Liver (tissue), 9 donors: ENCODE measurements around the gene FLNB. TPM values are rescaled to one million over a fixed set of nuclear protein-coding genes. Genes with fewer than 3 reads are reported as not detected.
A peak's percentile ranks its signal among the peaks of the same experiment; 100 is the strongest.

ENCODE experiments used
- DNase-seq: peaks from one replicate; pipeline ENCODE4 v3.0.0-alpha.2; 2017; ENCODE audit warnings: low spot score
- H3K27ac ChIP-seq, 2 donors: one replicate each; pipeline ENCODE4 v1.7.0; 2013; ENCODE audit warnings: inconsistent platforms in 2 of 2, low read length in 2 of 2, control low read depth in 1 of 2, low read depth in 1 of 2, mild to moderate bottlenecking in 1 of 2
- H3K27me3 ChIP-seq, 4 donors: one replicate each; pipeline versions ENCODE4 v1.6.1 to v1.7.0; 2013; ENCODE audit warnings: low read length in 3 of 4, inconsistent platforms in 1 of 4, mild to moderate bottlenecking in 1 of 4, moderate library complexity in 1 of 4; ENCODE audit not compliant: control insufficient read depth in 4 of 4, insufficient read depth in 4 of 4
- H3K36me3 ChIP-seq, 4 donors: one replicate each; pipeline versions ENCODE4 v1.6.1 to v1.7.0; 2013; ENCODE audit warnings: low read length in 3 of 4, mild to moderate bottlenecking in 3 of 4, low read depth in 1 of 4, moderate library complexity in 1 of 4; ENCODE audit not compliant: control insufficient read depth in 4 of 4, insufficient read depth in 3 of 4
- H3K4me1 ChIP-seq, 4 donors: one replicate each; pipeline versions ENCODE4 v1.6.1 to v1.7.0; 2013; ENCODE audit warnings: low read length in 3 of 4, mild to moderate bottlenecking in 3 of 4, moderate library complexity in 1 of 4; ENCODE audit not compliant: control insufficient read depth in 4 of 4, insufficient read depth in 4 of 4
- H3K4me3 ChIP-seq, 3 donors: one replicate each; pipeline versions ENCODE4 v1.6.1 to v1.7.0; 2013; ENCODE audit warnings: low read length in 3 of 3, control low read depth in 1 of 3, low read depth in 1 of 3, mild to moderate bottlenecking in 1 of 3
- H3K9ac ChIP-seq, 2 donors: one replicate each; pipeline ENCODE4 v1.7.0; 2013; ENCODE audit warnings: low read length in 2 of 2, mild to moderate bottlenecking in 2 of 2, moderate library complexity in 2 of 2, control low read depth in 1 of 2, low read depth in 1 of 2
- H3K9me3 ChIP-seq, 4 donors: one replicate each; pipeline versions ENCODE4 v1.6.1 to v1.7.0; 2013; ENCODE audit warnings: low read length in 3 of 4; ENCODE audit not compliant: control insufficient read depth in 4 of 4
- EGR1 ChIP-seq, 2 donors: IDR thresholded peaks; 2 replicates each; pipeline ENCODE4 v1.6.1; 2016 to 2018; ENCODE audit warnings: antibody characterized with exemption in 2 of 2, low read depth in 2 of 2
- FOXA1 ChIP-seq: IDR thresholded peaks from 2 replicates; pipeline ENCODE4 v1.6.1; 2016; ENCODE audit warnings: antibody characterized with exemption
- FOXA2 ChIP-seq: IDR thresholded peaks from 2 replicates; pipeline ENCODE4 v1.6.1; 2016; ENCODE audit warnings: antibody characterized with exemption
- GABPA ChIP-seq, 2 donors: IDR thresholded peaks in 1 of 2; conservative IDR thresholded peaks in 1 of 2; 2 replicates each; pipeline ENCODE4 v1.6.1; 2016; ENCODE audit warnings: antibody characterized with exemption in 2 of 2, mild to moderate bottlenecking in 1 of 2, moderate library complexity in 1 of 2
- HNF4A ChIP-seq, 2 donors: conservative IDR thresholded peaks; 2 replicates each; pipeline ENCODE4 v1.6.1; 2016; ENCODE audit warnings: antibody characterized with exemption in 2 of 2, mild to moderate bottlenecking in 2 of 2
- HNF4G ChIP-seq: IDR thresholded peaks from 2 replicates; pipeline ENCODE4 v1.6.1; 2016; ENCODE audit warnings: antibody characterized with exemption
- JUND ChIP-seq, 2 donors: IDR thresholded peaks; 2 replicates each; pipeline ENCODE4 v1.6.1; 2016; ENCODE audit warnings: antibody characterized with exemption in 2 of 2
- NR2F2 ChIP-seq: IDR thresholded peaks from 2 replicates; pipeline ENCODE4 v1.6.1; 2016; ENCODE audit warnings: antibody characterized with exemption
- RAD21 ChIP-seq, 2 donors: IDR thresholded peaks; 2 replicates each; pipeline ENCODE4 v1.6.1; 2016; ENCODE audit warnings: antibody characterized with exemption in 2 of 2, mild to moderate bottlenecking in 2 of 2
- RXRA ChIP-seq, 2 donors: IDR thresholded peaks; 2 replicates each; pipeline ENCODE4 v1.6.1; 2017 to 2018; ENCODE audit warnings: antibody characterized with exemption in 2 of 2, mild to moderate bottlenecking in 1 of 2
- SP1 ChIP-seq: IDR thresholded peaks from 2 replicates; pipeline ENCODE4 v1.6.1; 2018; ENCODE audit warnings: antibody characterized with exemption, mild to moderate bottlenecking
- TAF1 ChIP-seq: conservative IDR thresholded peaks from 2 replicates; pipeline ENCODE4 v1.6.1; 2016; ENCODE audit warnings: antibody characterized with exemption, mild to moderate bottlenecking
- YY1 ChIP-seq: IDR thresholded peaks from 2 replicates; pipeline ENCODE4 v1.6.1; 2016; ENCODE audit warnings: antibody characterized with exemption, mild to moderate bottlenecking
- WGBS: extraction: QIAGEN DNeasy Blood & Tissue Kit; methylation state at CpG from one replicate; pipeline ENCODE4 v1.1.7; 2013; 5-methylcytosine and 5-hydroxymethylcytosine counted together
- polyA plus RNA-seq, 2 donors: library from polyadenylated mRNA; stranded (reverse) in 1 of 2; unstranded in 1 of 2; fragments of 200-250 nt in 1 of 2; fragments of >200 nt in 1 of 2; fragmentation: Nextera tagmentation in 1 of 2; extraction: Ambion mirVana in 1 of 2; gene quantifications; one replicate each; pipeline versions ENCODE4 v1.2.1 to v1.2.3, GENCODE V29; 2013 to 2015
- total RNA-seq, 2 donors: library from RNA; depleted of rRNA; stranded (reverse); fragments of >200 nt; gene quantifications; one replicate each; pipeline ENCODE4 v1.2.3, GENCODE V29; 2014
- TF ChIP-seq, protein P1 (sequence below): IDR thresholded peaks from 2 replicates; pipeline ENCODE4 v1.6.1; 2016; ENCODE audit warnings: antibody characterized with exemption
- TF ChIP-seq, protein P2 (sequence below): IDR thresholded peaks from 2 replicates; pipeline ENCODE4 v1.6.1; 2016; ENCODE audit warnings: antibody characterized with exemption
- TF ChIP-seq, protein P3 (sequence below): fragments of 150-350 bp; IDR thresholded peaks from 2 replicates; pipeline ENCODE4 v1.5.1; 2017; ENCODE audit warnings: improper control_type of control experiment, low read depth, low read length; ENCODE audit not compliant: missing input control
- TF ChIP-seq, protein P4 (sequence below): IDR thresholded peaks from 2 replicates; pipeline ENCODE4 v1.6.1; 2016; ENCODE audit warnings: antibody characterized with exemption, mild to moderate bottlenecking
- donor health status: healthy.
- donor health status: healthy.
- donor health status: healthy.
- donor health status: healthy.
- donor health status: healthy.

Gene FLNB
- total and polyA plus RNA-seq, 4 donors, result 22.9 to 124 (median 44.3) TPM

DNA sequence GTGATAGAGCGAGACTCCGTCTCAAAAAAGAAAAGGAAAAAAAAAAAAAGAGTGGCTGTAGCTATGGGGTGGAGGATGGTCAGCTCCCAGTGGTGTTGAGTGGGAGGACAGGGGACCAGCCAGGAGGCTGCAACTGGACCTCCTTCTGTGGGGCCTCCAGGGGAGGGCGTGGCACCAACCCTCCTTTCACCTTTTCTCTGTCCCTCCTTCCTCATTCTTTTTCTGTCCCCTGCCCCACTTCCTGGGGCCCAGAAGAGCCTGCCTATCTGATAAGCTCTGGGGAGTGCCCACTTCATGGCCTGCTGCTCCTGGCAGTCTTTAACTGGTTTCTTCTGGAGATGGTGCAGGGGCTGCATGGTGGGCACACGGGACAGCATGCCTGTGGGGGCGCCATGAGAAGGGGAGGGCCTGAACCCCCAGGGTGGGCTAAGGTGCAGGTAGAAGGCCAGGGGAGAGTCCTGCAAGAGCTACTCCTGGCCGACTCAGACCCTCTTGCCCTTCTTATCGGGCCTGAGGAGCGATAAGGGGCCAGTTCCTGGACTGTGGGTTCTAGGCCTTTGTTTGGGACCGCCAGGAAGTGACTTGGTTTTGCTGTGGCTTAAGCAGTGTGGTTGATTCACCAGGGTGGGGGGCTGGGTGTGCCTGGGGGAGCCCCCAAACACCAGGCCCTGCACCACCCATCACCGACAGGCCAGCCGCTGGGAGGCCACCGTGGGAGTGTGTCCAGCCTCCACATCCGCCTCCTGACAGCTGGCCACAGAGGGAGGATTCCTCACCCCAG lies 49.4 kb upstream of the FLNB start:
- no peaks in the 10 kb centered on the region for H3K27me3 ChIP-seq
- no peak for DNase-seq
- 78% methylated on average over 13 of the region's 13 CpGs for WGBS
- H3K36me3 ChIP-seq, result no peaks in the 10 kb centered on the region
- no peak overlapping the region for H3K4me3 ChIP-seq
- H3K4me1 ChIP-seq, result peaks cover 0 to 3% (median 0%) of the 10 kb centered on the region in 4 donors
- no peak for TF ChIP-seq RAD21 (IDR thresholded peaks at IDR 0.05)
- no peak for TF ChIP-seq FOXA2
- no peak for TF ChIP-seq GABPA (IDR thresholded peaks at IDR 0.05 in 1 of 2, conservative IDR thresholded peaks at IDR 0.05 in 1 of 2)
- TF ChIP-seq HNF4G, result no peak
- TF ChIP-seq, protein P1, sequence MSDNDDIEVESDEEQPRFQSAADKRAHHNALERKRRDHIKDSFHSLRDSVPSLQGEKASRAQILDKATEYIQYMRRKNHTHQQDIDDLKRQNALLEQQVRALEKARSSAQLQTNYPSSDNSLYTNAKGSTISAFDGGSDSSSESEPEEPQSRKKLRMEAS, result no peak
- TF ChIP-seq, protein P2, sequence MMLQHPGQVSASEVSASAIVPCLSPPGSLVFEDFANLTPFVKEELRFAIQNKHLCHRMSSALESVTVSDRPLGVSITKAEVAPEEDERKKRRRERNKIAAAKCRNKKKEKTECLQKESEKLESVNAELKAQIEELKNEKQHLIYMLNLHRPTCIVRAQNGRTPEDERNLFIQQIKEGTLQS, result no peak
- TF ChIP-seq HNF4A (conservative IDR thresholded peaks at IDR 0.05), result no peak
- no peak for TF ChIP-seq YY1
- TF ChIP-seq, protein P3, sequence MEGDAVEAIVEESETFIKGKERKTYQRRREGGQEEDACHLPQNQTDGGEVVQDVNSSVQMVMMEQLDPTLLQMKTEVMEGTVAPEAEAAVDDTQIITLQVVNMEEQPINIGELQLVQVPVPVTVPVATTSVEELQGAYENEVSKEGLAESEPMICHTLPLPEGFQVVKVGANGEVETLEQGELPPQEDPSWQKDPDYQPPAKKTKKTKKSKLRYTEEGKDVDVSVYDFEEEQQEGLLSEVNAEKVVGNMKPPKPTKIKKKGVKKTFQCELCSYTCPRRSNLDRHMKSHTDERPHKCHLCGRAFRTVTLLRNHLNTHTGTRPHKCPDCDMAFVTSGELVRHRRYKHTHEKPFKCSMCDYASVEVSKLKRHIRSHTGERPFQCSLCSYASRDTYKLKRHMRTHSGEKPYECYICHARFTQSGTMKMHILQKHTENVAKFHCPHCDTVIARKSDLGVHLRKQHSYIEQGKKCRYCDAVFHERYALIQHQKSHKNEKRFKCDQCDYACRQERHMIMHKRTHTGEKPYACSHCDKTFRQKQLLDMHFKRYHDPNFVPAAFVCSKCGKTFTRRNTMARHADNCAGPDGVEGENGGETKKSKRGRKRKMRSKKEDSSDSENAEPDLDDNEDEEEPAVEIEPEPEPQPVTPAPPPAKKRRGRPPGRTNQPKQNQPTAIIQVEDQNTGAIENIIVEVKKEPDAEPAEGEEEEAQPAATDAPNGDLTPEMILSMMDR, result no peak
- TF ChIP-seq, protein P4, sequence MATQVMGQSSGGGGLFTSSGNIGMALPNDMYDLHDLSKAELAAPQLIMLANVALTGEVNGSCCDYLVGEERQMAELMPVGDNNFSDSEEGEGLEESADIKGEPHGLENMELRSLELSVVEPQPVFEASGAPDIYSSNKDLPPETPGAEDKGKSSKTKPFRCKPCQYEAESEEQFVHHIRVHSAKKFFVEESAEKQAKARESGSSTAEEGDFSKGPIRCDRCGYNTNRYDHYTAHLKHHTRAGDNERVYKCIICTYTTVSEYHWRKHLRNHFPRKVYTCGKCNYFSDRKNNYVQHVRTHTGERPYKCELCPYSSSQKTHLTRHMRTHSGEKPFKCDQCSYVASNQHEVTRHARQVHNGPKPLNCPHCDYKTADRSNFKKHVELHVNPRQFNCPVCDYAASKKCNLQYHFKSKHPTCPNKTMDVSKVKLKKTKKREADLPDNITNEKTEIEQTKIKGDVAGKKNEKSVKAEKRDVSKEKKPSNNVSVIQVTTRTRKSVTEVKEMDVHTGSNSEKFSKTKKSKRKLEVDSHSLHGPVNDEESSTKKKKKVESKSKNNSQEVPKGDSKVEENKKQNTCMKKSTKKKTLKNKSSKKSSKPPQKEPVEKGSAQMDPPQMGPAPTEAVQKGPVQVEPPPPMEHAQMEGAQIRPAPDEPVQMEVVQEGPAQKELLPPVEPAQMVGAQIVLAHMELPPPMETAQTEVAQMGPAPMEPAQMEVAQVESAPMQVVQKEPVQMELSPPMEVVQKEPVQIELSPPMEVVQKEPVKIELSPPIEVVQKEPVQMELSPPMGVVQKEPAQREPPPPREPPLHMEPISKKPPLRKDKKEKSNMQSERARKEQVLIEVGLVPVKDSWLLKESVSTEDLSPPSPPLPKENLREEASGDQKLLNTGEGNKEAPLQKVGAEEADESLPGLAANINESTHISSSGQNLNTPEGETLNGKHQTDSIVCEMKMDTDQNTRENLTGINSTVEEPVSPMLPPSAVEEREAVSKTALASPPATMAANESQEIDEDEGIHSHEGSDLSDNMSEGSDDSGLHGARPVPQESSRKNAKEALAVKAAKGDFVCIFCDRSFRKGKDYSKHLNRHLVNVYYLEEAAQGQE, result no peak
- H3K9me3 ChIP-seq, result no peaks in the 10 kb centered on the region
- peak overlapping the region in 1 of 2 donors; percentile 1 for H3K27ac ChIP-seq
- H3K9ac ChIP-seq, result no peak overlapping the region

DNA sequence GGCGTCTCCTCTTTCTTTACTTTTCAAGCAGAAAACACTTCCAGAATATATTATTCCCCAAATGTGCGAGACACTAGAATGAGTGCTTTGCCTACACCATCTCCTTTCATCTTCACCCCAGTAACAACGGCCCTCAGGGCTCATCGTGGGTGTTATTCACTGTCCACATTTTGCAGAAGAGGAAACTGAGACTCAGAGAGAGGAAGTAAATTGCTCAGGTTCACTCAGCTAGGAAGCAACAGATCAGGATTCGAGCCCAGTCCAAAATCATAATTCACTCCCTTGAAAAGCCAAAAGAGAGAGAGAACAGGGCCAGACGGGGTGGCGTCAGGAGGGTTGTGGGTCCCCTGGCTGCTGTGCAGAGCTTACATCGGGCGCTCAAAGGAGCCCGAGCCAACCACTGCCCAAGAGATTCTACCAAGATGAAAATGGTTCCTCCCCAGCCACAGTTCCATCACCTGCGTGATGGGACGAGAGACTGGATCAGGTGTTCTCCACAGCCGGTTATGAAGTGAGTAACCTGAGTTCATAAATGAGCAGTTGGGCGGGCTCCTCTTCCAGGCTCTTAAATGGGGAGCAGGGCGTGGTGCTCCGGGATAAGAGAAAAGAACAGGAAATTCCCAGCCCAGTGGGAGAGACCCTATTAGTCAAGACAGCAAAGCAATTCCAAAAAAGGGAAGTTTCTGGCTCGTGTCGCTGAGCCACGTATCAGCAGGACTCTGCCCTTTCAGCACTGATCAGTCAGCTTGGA lies 48.6 kb upstream of the FLNB start:
- no peak overlapping the region for H3K9ac ChIP-seq
- no peaks in the 10 kb centered on the region for H3K36me3 ChIP-seq
- peak overlapping the region in 1 of 2 donors; percentile 18 for H3K27ac ChIP-seq
- no peak for TF ChIP-seq RAD21 (IDR thresholded peaks at IDR 0.05)
- TF ChIP-seq, protein P1, result no peak
- no peak for TF ChIP-seq HNF4G
- no peak for TF ChIP-seq RXRA (IDR thresholded peaks at IDR 0.05)
- TF ChIP-seq YY1, result no peak
- no peak for TF ChIP-seq JUND (IDR thresholded peaks at IDR 0.05)
- TF ChIP-seq EGR1 (IDR thresholded peaks at IDR 0.05; ENCODE audit: low read depth in 2 of 2), result no peak
- no peak for TF ChIP-seq FOXA1
- no peak for TF ChIP-seq SP1
- no peak for TF ChIP-seq NR2F2
- no peak for TF ChIP-seq TAF1
- no peak for TF ChIP-seq GABPA (IDR thresholded peaks at IDR 0.05 in 1 of 2, conservative IDR thresholded peaks at IDR 0.05 in 1 of 2)
- no peak for TF ChIP-seq HNF4A (conservative IDR thresholded peaks at IDR 0.05)
- H3K4me3 ChIP-seq, result no peak overlapping the region
- H3K9me3 ChIP-seq, result no peaks in the 10 kb centered on the region
- DNase-seq, result no peak
- H3K4me1 ChIP-seq, result peaks cover 0 to 3% (median 0%) of the 10 kb centered on the region in 4 donors
- WGBS, result 70% methylated on average over 19 of the region's 19 CpGs
- H3K27me3 ChIP-seq, result no peaks in the 10 kb centered on the region
